GM18909 (cell line): Measurements from ENCODE around the gene UBA6.

Experiments used
- ATAC-seq: cut with Tn5 transposase; IDR thresholded peaks from one replicate; pipeline ENCODE4 v1.9.1; 2021; ENCODE audit warnings: mild to moderate bottlenecking; ENCODE audit not compliant: unreplicated experiment, poor library complexity

The UBA6 gene

GRCh38 chr4:67587156-67587555 is 113.8 kb downstream of the UBA6 start:
- ATAC-seq = no peak

- ATAC-seq = no peak
Observed at GRCh38 chr4:67584496-67584895, 116.5 kb downstream of the UBA6 start.

GRCh38 chr4:67581913-67582312 is 119.0 kb downstream of the UBA6 start:
- ATAC-seq = no peak

GRCh38 chr4:67581208-67581857 is 119.6 kb downstream of the UBA6 start:
- peak; percentile 72 for ATAC-seq

- ATAC-seq = peak; percentile 31
Observed at GRCh38 chr4:67580577-67580976, 120.4 kb downstream of the UBA6 start.

GRCh38 chr4:67576538-67576937 is 124.4 kb downstream of the UBA6 start:
- peak; percentile 31 for ATAC-seq

- ATAC-seq = no peak
Observed at GRCh38 chr4:67576059-67576466, 124.9 kb downstream of the UBA6 start.

GRCh38 chr4:67575232-67576058 is 125.5 kb downstream of the UBA6 start:
- ATAC-seq = peak; percentile 96

GRCh38 chr4:67573193-67573592 is 127.8 kb downstream of the UBA6 start:
- ATAC-seq = no peak

- no peak for ATAC-seq
Observed at GRCh38 chr4:67571975-67572374, 129.0 kb downstream of the UBA6 start.

GRCh38 chr4:67570537-67570936 is 130.4 kb downstream of the UBA6 start:
- no peak for ATAC-seq

GRCh38 chr4:67568820-67569219 is 132.1 kb downstream of the UBA6 start:
- no peak for ATAC-seq

- no peak for ATAC-seq
Observed at GRCh38 chr4:67566335-67566734, 134.6 kb downstream of the UBA6 start.

GRCh38 chr4:67565284-67565683 is 135.7 kb downstream of the UBA6 start:
- ATAC-seq = no peak
